Hematopoietic multipotent progenitor cell treated with erythropoietin and hydrocortisone succinate and interleukin-3 and kit ligand, for 8 days (in vitro differentiated cells): ENCODE data around the gene CCDC78.

ENCODE experiments used
- DNase-seq: peaks from one replicate; pipeline ENCODE4 v3.0.0-alpha.2; 2015

Gene CCDC78

GRCh38 chr16:722835-723633 lies 3.2 kb downstream of the CCDC78 start:
- DNase-seq, result no peak

- DNase-seq, result no peak
Observed at GRCh38 chr16:721765-722540, 4.3 kb downstream of the CCDC78 start.

GRCh38 chr16:720990-721764 lies 5.1 kb downstream of the CCDC78 start, which contains the start of gene ANTKMT:
Gene ANTKMT (plus strand): TSS chr16:721146. CDS start chr16:721275, 129 bp downstream.
- DNase-seq, result peak; percentile 88

GRCh38 chr16:720447-720989 lies 5.7 kb downstream of the CCDC78 start:
- peak; percentile 69 for DNase-seq

- DNase-seq, result peak; percentile 60
Observed at GRCh38 chr16:719815-720446, 6.3 kb downstream of the CCDC78 start.

- DNase-seq, result no peak
Observed at GRCh38 chr16:718922-719321, 7.3 kb downstream of the CCDC78 start.

GRCh38 chr16:718389-718788 lies 7.9 kb downstream of the CCDC78 start:
- DNase-seq, result no peak

GRCh38 chr16:717450-718245 lies 8.6 kb downstream of the CCDC78 start:
- DNase-seq, result no peak

GRCh38 chr16:716768-717325 lies 9.4 kb downstream of the CCDC78 start:
- no peak for DNase-seq

GRCh38 chr16:716200-716568 lies 10.1 kb downstream of the CCDC78 start:
- no peak for DNase-seq

GRCh38 chr16:715477-716199 lies 10.6 kb downstream of the CCDC78 start:
- no peak for DNase-seq

GRCh38 chr16:714558-715476 lies 11.4 kb downstream of the CCDC78 start, which contains the start of gene METRN:
Gene METRN (plus strand): TSS chr16:715118. CDS start chr16:715290, 172 bp downstream.
- peak; percentile 83 for DNase-seq

- no peak for DNase-seq
Observed at GRCh38 chr16:714079-714478, 12.2 kb downstream of the CCDC78 start.

GRCh38 chr16:712740-713250 lies 13.4 kb downstream of the CCDC78 start:
- peak; percentile 69 for DNase-seq

GRCh38 chr16:711548-712320 lies 14.5 kb downstream of the CCDC78 start:
- peak; percentile 59 for DNase-seq

- DNase-seq, result no peak
Observed at GRCh38 chr16:711084-711483, 15.2 kb downstream of the CCDC78 start.

- DNase-seq, result no peak
Observed at GRCh38 chr16:710500-711075, 15.7 kb downstream of the CCDC78 start.
